HEK293 (cell line): ENCODE measurements around the gene OSBPL10.

ENCODE experiments used
- CTCF ChIP-seq: fragments of 450-650 bp; formaldehyde crosslinking; IDR thresholded peaks from 2 replicates; pipeline ENCODE4 v1.5.1; 2016; ENCODE audit warnings: missing biosample characterization, missing genetic modification characterization
- HOXA7 ChIP-seq: sonication (generic); formaldehyde crosslinking; IDR thresholded peaks from 2 replicates; pipeline ENCODE4 v1.8.1; 2022; ENCODE audit warnings: missing genetic modification reagents, borderline replicate concordance
- MZF1 ChIP-seq: fragments of 450-650 bp; formaldehyde crosslinking; IDR thresholded peaks from 2 replicates; pipeline ENCODE4 v1.5.1; 2017; ENCODE audit warnings: missing biosample characterization, missing genetic modification characterization, borderline replicate concordance
- ZNF274 ChIP-seq, 2 experiments: fragments of 200-500 bp in 1 of 2; fragments of 450-650 bp in 1 of 2; sonication (Bioruptor generic) in 1 of 2; formaldehyde crosslinking in 1 of 2; IDR thresholded peaks; 2 replicates each; pipeline versions ENCODE4 v1.5.1 to v1.6.1; 2014 to 2016; ENCODE audit warnings: borderline replicate concordance in 1 of 2, inconsistent platforms in 1 of 2, low read length in 1 of 2, missing biosample characterization in 1 of 2, missing genetic modification characterization in 1 of 2
- ZNF324 ChIP-seq: fragments of 450-650 bp; formaldehyde crosslinking; IDR thresholded peaks from 2 replicates; pipeline ENCODE4 v1.5.1; 2016; ENCODE audit warnings: missing biosample characterization, missing genetic modification characterization
- ZNF529 ChIP-seq: fragments of 450-650 bp; formaldehyde crosslinking; IDR thresholded peaks from 2 replicates; pipeline ENCODE4 v1.5.1; 2017; ENCODE audit warnings: missing genetic modification characterization, missing biosample characterization; ENCODE audit not compliant: insufficient replicate concordance
- ZNF639 ChIP-seq: fragments of 450-650 bp; formaldehyde crosslinking; IDR thresholded peaks from 2 replicates; pipeline ENCODE4 v1.5.1; 2016; ENCODE audit warnings: missing biosample characterization, missing genetic modification characterization
- ZXDB ChIP-seq: fragments of 450-650 bp; formaldehyde crosslinking; IDR thresholded peaks from 2 replicates; pipeline ENCODE4 v1.5.1; 2016; ENCODE audit warnings: missing biosample characterization, missing genetic modification characterization

GRCh38 chr3:31821118-31821517 lies 159.9 kb downstream of the OSBPL10 start:
- TF ChIP-seq ZNF324 (tag by site-specific recombination) (no peak), CTCF (tag by site-specific recombination) (no peak), ZNF274 (IDR thresholded peaks at IDR 0.05; ENCODE audit: low read length) (no peak), ZNF274 (tag by site-specific recombination; IDR thresholded peaks at IDR 0.05; ENCODE audit: borderline replicate concordance) (no peak), ZNF529 (tag by site-specific recombination) (no peak), ZXDB (no peak), ZNF639 (tag by site-specific recombination) (no peak), HOXA7 (CRISPR knock-in tag) (no peak), MZF1 (tag by site-specific recombination) (no peak)
